ENCODE measurements around the gene WDFY4. TPM values are rescaled to one million over a fixed set of nuclear protein-coding genes. Genes with fewer than 3 reads are reported as not detected.

The WDFY4 gene
- polyA plus RNA-seq, 1 donor from 2014 or later, result not detected

- TF ChIP-seq TAF1 (IDR thresholded peaks at IDR 0.05; ENCODE audit: low read depth) (no peak), CTCF (IDR thresholded peaks at IDR 0.05; ENCODE audit: poor library complexity, severe bottlenecking) (no peak), POLR2AphosphoS5 (IDR thresholded peaks at IDR 0.05) (no peak), SMC3 (conservative IDR thresholded peaks at IDR 0.05; ENCODE audit: poor library complexity) (no peak), EZH2 (IDR thresholded peaks at IDR 0.05; ENCODE audit: borderline replicate concordance, insufficient read depth, low read length, poor library complexity, severe bottlenecking) (no peak), REST (IDR thresholded peaks at IDR 0.05; ENCODE audit: borderline replicate concordance) (no peak), EP300 (conservative IDR thresholded peaks at IDR 0.05; ENCODE audit: poor library complexity, severe bottlenecking) (no peak), RAD21 (conservative IDR thresholded peaks at IDR 0.05) (no peak), MXI1 (conservative IDR thresholded peaks at IDR 0.05; ENCODE audit: poor library complexity, severe bottlenecking) (no peak)
- Histone ChIP-seq H3K36me3 (ENCODE audit: insufficient read depth, low read length) (no peaks in the 10 kb centered on the region), H3K9me2 (ENCODE audit: insufficient read depth, low read length) (no peaks in the 10 kb centered on the region), H3K9ac (ENCODE audit: low read length) (no peak overlapping the region), H3K4me3 (ENCODE audit: low read length) (no peak overlapping the region), H3K79me2 (replicated peaks; ENCODE audit: insufficient read depth, low read length) (no peaks in the 10 kb centered on the region), H3K4me2 (ENCODE audit: low read length) (no peak overlapping the region), H3F3A (ENCODE audit: insufficient read depth, low read length, poor library complexity, severe bottlenecking) (no peaks in the 10 kb centered on the region), H3K27me3 (ENCODE audit: insufficient read depth, low read depth, low read length) (no peaks in the 10 kb centered on the region), H3K9me3 (ENCODE audit: low read length) (no peaks in the 10 kb centered on the region), H2AFZ (ENCODE audit: low read depth, low read length) (no peak overlapping the region), H4K20me1 (ENCODE audit: insufficient read depth) (no peaks in the 10 kb centered on the region), H3K27ac (ENCODE audit: low read length) (no peak overlapping the region)
Measured at GRCh38 chr10:48946332-48946731, 261.7 kb downstream of the WDFY4 start.

- H4K20me1 ChIP-seq (ENCODE audit: insufficient read depth), result no peaks in the 10 kb centered on the region
- H3K27me3 ChIP-seq (ENCODE audit: insufficient read depth, low read depth, low read length), result no peaks in the 10 kb centered on the region
- no peaks in the 10 kb centered on the region for H3K36me3 ChIP-seq (ENCODE audit: insufficient read depth, low read length)
- H3F3A ChIP-seq (ENCODE audit: insufficient read depth, low read length, poor library complexity, severe bottlenecking), result no peaks in the 10 kb centered on the region
- no peaks in the 10 kb centered on the region for H3K79me2 ChIP-seq (replicated peaks; ENCODE audit: insufficient read depth, low read length)
- H3K9ac ChIP-seq (ENCODE audit: low read length), result no peak overlapping the region
- H3K9me2 ChIP-seq (ENCODE audit: insufficient read depth, low read length), result no peaks in the 10 kb centered on the region
- H3K27ac ChIP-seq (ENCODE audit: low read length), result no peak overlapping the region
- H2AFZ ChIP-seq (ENCODE audit: low read depth, low read length), result no peak overlapping the region
- no peak overlapping the region for H3K4me3 ChIP-seq (ENCODE audit: low read length)
- no peak overlapping the region for H3K4me2 ChIP-seq (ENCODE audit: low read length)
- H3K9me3 ChIP-seq (ENCODE audit: low read length), result no peaks in the 10 kb centered on the region
- TF ChIP-seq RAD21 (conservative IDR thresholded peaks at IDR 0.05) (no peak), EP300 (conservative IDR thresholded peaks at IDR 0.05; ENCODE audit: poor library complexity, severe bottlenecking) (no peak), CTCF (IDR thresholded peaks at IDR 0.05; ENCODE audit: poor library complexity, severe bottlenecking) (no peak), MXI1 (conservative IDR thresholded peaks at IDR 0.05; ENCODE audit: poor library complexity, severe bottlenecking) (no peak), SMC3 (conservative IDR thresholded peaks at IDR 0.05; ENCODE audit: poor library complexity) (no peak), EZH2 (IDR thresholded peaks at IDR 0.05; ENCODE audit: borderline replicate concordance, insufficient read depth, low read length, poor library complexity, severe bottlenecking) (no peak), REST (IDR thresholded peaks at IDR 0.05; ENCODE audit: borderline replicate concordance) (no peak), TAF1 (IDR thresholded peaks at IDR 0.05; ENCODE audit: low read depth) (no peak), POLR2AphosphoS5 (IDR thresholded peaks at IDR 0.05) (no peak)
Measured at GRCh38 chr10:48946891-48947500, 262.3 kb downstream of the WDFY4 start.
